Naive thymus-derived CD4-positive, alpha-beta T cell (primary cell): ENCODE results near the gene THAP10. TPM values are rescaled to one million over a fixed set of nuclear protein-coding genes. Genes with fewer than 3 reads are reported as not detected.

ENCODE experiments used
- ATAC-seq: fragments of 150-1000 bp; cut with Tn5 transposase; 2 replicates; pipeline ENCODE4 v1.10.0; 2021; ENCODE audit warnings: mild to moderate bottlenecking, moderate library complexity
- CTCF ChIA-PET: fragments of 350-600 bp; sonication (Branson Sonifier 250); formaldehyde crosslinking; loops from one replicate; lab custom pipeline; 2021; ENCODE audit warnings: antibody characterized with exemption; lab: Charles Lee
- POLR2A ChIA-PET: fragments of 350-600 bp; sonication (Branson Sonifier 250); formaldehyde crosslinking; loops from one replicate; lab custom pipeline; 2021; ENCODE audit warnings: antibody characterized with exemption, inconsistent platforms; lab: Charles Lee
- DNase-seq, 9 donors: peaks; one replicate each; pipeline versions ENCODE4 v3.0.0 to v3.0.0-alpha.2; 2020 to 2022; ENCODE audit warnings: mixed read lengths in 1 of 9
- H3K27ac ChIP-seq: one replicate; pipeline ENCODE4 v1.7.0; 2013; ENCODE audit warnings: mild to moderate bottlenecking, low read depth, low read length, moderate library complexity
- H3K27me3 ChIP-seq, 2 donors: one replicate each; pipeline ENCODE4 v1.7.0; 2013; ENCODE audit warnings: low read length in 2 of 2, mild to moderate bottlenecking in 2 of 2, moderate library complexity in 2 of 2; ENCODE audit not compliant: control insufficient read depth in 2 of 2, insufficient read depth in 2 of 2
- H3K36me3 ChIP-seq, 3 experiments: 1 replicate in 2 of 3; 2 replicates in 1 of 3; pipeline ENCODE4 v1.7.0; 2013; ENCODE audit warnings: low read length in 3 of 3, mild to moderate bottlenecking in 3 of 3, moderate library complexity in 1 of 3; ENCODE audit not compliant: insufficient read depth in 3 of 3, control insufficient read depth in 2 of 3
- H3K4me1 ChIP-seq, 2 donors: one replicate each; pipeline ENCODE4 v1.7.0; 2013; ENCODE audit warnings: low read length in 2 of 2, mild to moderate bottlenecking in 2 of 2, moderate library complexity in 1 of 2; ENCODE audit not compliant: control insufficient read depth in 2 of 2, insufficient read depth in 2 of 2
- H3K4me3 ChIP-seq: 2 replicates; pipeline ENCODE4 v1.7.0; 2013; ENCODE audit warnings: mild to moderate bottlenecking, low read length
- H3K9me3 ChIP-seq, 3 experiments: 1 replicate in 2 of 3; 2 replicates in 1 of 3; pipeline ENCODE4 v1.7.0; 2013; ENCODE audit warnings: low read length in 3 of 3; ENCODE audit not compliant: control insufficient read depth in 2 of 3
- H3K27ac Mint-ChIP-seq, 9 donors: one replicate each; pipeline ENCODE4 v1.8.0; 2020 to 2022; ENCODE audit warnings: mixed read lengths in 9 of 9, mild to moderate bottlenecking in 8 of 9, moderate library complexity in 5 of 9, inconsistent platforms in 2 of 9
- H3K27me3 Mint-ChIP-seq, 5 donors: one replicate each; pipeline ENCODE4 v1.8.0; 2021 to 2022; ENCODE audit warnings: mixed read lengths in 5 of 5, mild to moderate bottlenecking in 1 of 5
- H3K36me3 Mint-ChIP-seq, 5 donors: one replicate each; pipeline ENCODE4 v1.8.0; 2020 to 2022; ENCODE audit warnings: mixed read lengths in 5 of 5, mild to moderate bottlenecking in 3 of 5, inconsistent platforms in 1 of 5
- H3K4me1 Mint-ChIP-seq, 7 donors: one replicate each; pipeline ENCODE4 v1.8.0; 2020 to 2022; ENCODE audit warnings: mixed read lengths in 7 of 7, mild to moderate bottlenecking in 3 of 7, inconsistent platforms in 1 of 7
- H3K4me3 Mint-ChIP-seq, 10 donors: one replicate each; pipeline ENCODE4 v1.8.0; 2020 to 2022; ENCODE audit warnings: mild to moderate bottlenecking in 10 of 10, mixed read lengths in 10 of 10, moderate library complexity in 6 of 10, inconsistent platforms in 2 of 10
- H3K9me3 Mint-ChIP-seq, 11 donors: one replicate each; pipeline ENCODE4 v1.8.0; 2020 to 2022; ENCODE audit warnings: mixed read lengths in 11 of 11, mild to moderate bottlenecking in 4 of 11, inconsistent platforms in 1 of 11, moderate library complexity in 1 of 11
- intact Hi-C, 2 donors: fragments of 100-400 bp; cut with micrococcal nuclease; formaldehyde crosslinking; loops; one replicate each; pipeline ENCODE4 v1.15.1; 2023
- polyA plus RNA-seq, 2 donors: library from polyadenylated mRNA; unstranded; fragments of 300-500 nt; fragmentation: Illumina TruSeq; gene quantifications; one replicate each; pipeline ENCODE4 v1.2.3, GENCODE V29; 2021
- total RNA-seq, 6 experiments: library from RNA in 5 of 6; stranded (reverse) in 5 of 6; gene quantifications; 1 replicate in 5 of 6; 2 replicates in 1 of 6; pipeline ENCODE4 v1.2.3 and lab custom pipeline; 2021 to 2026

The THAP10 gene
- total and polyA plus RNA-seq, 7 experiments from 2014 or later = 0.24 TPM; not detected in 6

DNA sequence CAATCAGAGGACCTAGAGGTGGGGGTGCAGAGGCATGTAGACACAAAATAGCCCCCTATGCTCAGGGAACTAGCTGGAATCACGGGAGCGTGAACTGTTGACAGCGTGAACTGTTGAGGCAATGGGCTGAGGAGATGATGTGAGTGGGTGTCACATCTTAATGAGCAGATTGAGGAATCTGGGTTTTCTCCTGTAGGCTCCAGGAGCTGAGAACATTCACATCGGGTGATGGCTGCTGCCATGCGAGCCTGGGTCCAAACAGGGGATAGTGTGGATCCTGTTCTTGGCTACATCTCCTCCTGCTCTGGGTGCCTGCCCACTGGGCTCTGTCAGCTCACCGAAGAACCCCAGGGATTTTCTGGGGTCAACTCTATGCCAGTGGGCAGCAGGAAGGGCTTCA lies 40.3 kb downstream of the THAP10 start:
- H3K4me3 Mint-ChIP-seq = peak overlapping the region in 1 of 10 donors; percentile 3
- H3K27ac Mint-ChIP-seq = no peak overlapping the region
- ChIA-PET CTCF (interaction anchor here (1.0 kb wide), 1 partner anchor 40 kb away, joined by 3 read pairs; no protein-coding TSS in a partner anchor), POLR2A (no interaction called here)
- H3K4me3 ChIP-seq = no peak overlapping the region
- DNase-seq (no peak), ATAC-seq (no peak)
- no peaks in the 10 kb centered on the region for H3K9me3 ChIP-seq
- no peak overlapping the region for H3K27ac ChIP-seq
- no peaks in the 10 kb centered on the region for H3K9me3 Mint-ChIP-seq
- no peaks in the 10 kb centered on the region for H3K27me3 ChIP-seq
- peaks cover 44 to 78% (median 70%) of the 10 kb centered on the region in 5 donors for H3K27me3 Mint-ChIP-seq
- no peaks in the 10 kb centered on the region for H3K4me1 ChIP-seq
- intact Hi-C loops = no loop called here
- H3K36me3 ChIP-seq = no peaks in the 10 kb centered on the region
- peaks cover 0 to 10% (median 6%) of the 10 kb centered on the region in 7 donors for H3K4me1 Mint-ChIP-seq
- no peaks in the 10 kb centered on the region for H3K36me3 Mint-ChIP-seq

DNA sequence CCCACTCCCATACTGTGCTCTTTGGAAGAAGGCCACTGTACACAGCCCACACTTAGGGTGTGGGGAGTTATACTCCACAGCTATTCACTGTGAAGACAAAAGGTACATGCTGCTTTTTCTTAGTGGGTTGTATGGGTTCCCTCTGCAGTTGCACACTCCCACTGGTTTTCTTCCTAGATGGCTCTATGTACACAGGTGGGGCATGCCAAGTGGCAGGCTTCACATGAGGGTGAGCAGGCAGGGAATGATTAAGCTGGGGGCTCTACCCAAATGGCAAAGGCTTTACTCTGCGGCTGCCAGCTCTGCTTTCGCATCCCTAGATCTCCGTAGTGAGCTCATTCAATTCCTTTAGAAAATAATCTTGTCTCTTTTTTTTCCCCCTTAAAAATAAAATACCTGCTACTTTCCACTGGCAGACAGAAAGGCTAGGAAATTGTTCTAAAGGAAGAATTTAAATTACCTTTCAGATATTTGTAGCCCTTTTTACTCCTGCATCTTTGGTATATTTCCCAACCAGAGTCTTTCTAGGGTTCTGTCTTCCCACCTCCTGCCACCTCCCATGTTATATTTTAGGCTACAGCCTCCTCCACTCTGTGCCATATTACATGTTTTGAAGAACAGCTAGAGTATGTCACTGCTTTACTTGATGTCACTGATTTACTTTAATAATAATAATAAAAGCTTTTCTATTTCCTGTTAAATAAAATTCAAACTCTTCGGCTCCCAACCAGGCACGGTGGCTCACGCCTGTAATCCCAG lies 46.5 kb downstream of the THAP10 start:
- ChIA-PET POLR2A (no interaction called here), CTCF (no interaction called here)
- H3K4me1 ChIP-seq = no peaks in the 10 kb centered on the region
- H3K9me3 Mint-ChIP-seq = peaks cover 0 to 2% (median 0%) of the 10 kb centered on the region in 11 donors
- no peak for DNase-seq
- H3K36me3 Mint-ChIP-seq = no peaks in the 10 kb centered on the region
- H3K9me3 ChIP-seq = no peaks in the 10 kb centered on the region
- H3K27me3 Mint-ChIP-seq = peaks cover 17 to 44% (median 27%) of the 10 kb centered on the region in 5 donors
- intact Hi-C loops = no loop called here
- H3K27ac ChIP-seq = no peak overlapping the region
- ATAC-seq = no peak
- H3K4me1 Mint-ChIP-seq = no peaks in the 10 kb centered on the region
- no peak overlapping the region for H3K27ac Mint-ChIP-seq
- no peaks in the 10 kb centered on the region for H3K36me3 ChIP-seq
- no peak overlapping the region for H3K4me3 ChIP-seq
- no peak overlapping the region for H3K4me3 Mint-ChIP-seq
- H3K27me3 ChIP-seq = no peaks in the 10 kb centered on the region

GRCh38 chr15:70837476-70837875 lies 54.8 kb downstream of the THAP10 start:
- no peaks in the 10 kb centered on the region for H3K36me3 ChIP-seq
- POLR2A ChIA-PET = no interaction called here
- H3K27ac ChIP-seq = no peak overlapping the region

DNA sequence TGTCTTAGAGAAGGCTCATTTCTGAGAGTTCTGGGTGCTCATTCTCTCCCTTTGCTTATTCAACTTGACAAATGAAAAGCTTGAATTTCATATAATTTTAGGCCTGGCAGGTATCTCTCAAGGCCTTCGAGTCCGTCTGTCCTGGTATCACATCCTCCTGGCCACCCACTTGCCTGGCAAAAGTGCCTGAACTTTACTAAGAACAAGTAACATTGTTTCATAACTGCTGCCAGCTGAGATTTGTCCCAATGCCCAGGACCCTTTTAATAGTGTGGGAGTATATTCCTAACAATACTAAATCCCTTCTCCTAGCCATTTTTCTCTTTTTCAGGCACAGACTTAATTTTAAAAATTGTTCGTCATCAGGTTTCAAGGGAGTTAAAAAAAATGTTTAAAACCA lies 56.4 kb downstream of the THAP10 start:
- Mint-ChIP-seq H3K27me3 (peaks cover 5 to 15% (median 6%) of the 10 kb centered on the region in 5 donors), H3K4me1 (no peaks in the 10 kb centered on the region), H3K27ac (no peak overlapping the region), H3K9me3 (no peaks in the 10 kb centered on the region), H3K4me3 (no peak overlapping the region), H3K36me3 (no peaks in the 10 kb centered on the region)
- no peak for ATAC-seq
- no peak overlapping the region for H3K27ac ChIP-seq
- no peaks in the 10 kb centered on the region for H3K4me1 ChIP-seq
- H3K27me3 ChIP-seq = no peaks in the 10 kb centered on the region
- POLR2A ChIA-PET = no interaction called here
- H3K9me3 ChIP-seq = no peaks in the 10 kb centered on the region
- no peaks in the 10 kb centered on the region for H3K36me3 ChIP-seq
- H3K4me3 ChIP-seq = no peak overlapping the region
- no peak for DNase-seq
- intact Hi-C loops = no loop called here
- CTCF ChIA-PET = no interaction called here

More at GRCh38 chr15:70837476-70837875, 54.8 kb downstream of the THAP10 start:
- no peak overlapping the region for H3K27ac Mint-ChIP-seq
- Histone ChIP-seq H3K27me3 (no peaks in the 10 kb centered on the region), H3K9me3 (no peaks in the 10 kb centered on the region), H3K4me3 (no peak overlapping the region), H3K4me1 (no peaks in the 10 kb centered on the region)
- intact Hi-C loops = no loop called here
- H3K9me3 Mint-ChIP-seq = peaks cover 0 to 2% (median 0%) of the 10 kb centered on the region in 11 donors
- DNase-seq (no peak), ATAC-seq (no peak)
- peaks cover 5 to 16% (median 6%) of the 10 kb centered on the region in 5 donors for H3K27me3 Mint-ChIP-seq
- H3K36me3 Mint-ChIP-seq = no peaks in the 10 kb centered on the region
- H3K4me3 Mint-ChIP-seq = no peak overlapping the region
- no peaks in the 10 kb centered on the region for H3K4me1 Mint-ChIP-seq
- CTCF ChIA-PET = no interaction called here

DNA sequence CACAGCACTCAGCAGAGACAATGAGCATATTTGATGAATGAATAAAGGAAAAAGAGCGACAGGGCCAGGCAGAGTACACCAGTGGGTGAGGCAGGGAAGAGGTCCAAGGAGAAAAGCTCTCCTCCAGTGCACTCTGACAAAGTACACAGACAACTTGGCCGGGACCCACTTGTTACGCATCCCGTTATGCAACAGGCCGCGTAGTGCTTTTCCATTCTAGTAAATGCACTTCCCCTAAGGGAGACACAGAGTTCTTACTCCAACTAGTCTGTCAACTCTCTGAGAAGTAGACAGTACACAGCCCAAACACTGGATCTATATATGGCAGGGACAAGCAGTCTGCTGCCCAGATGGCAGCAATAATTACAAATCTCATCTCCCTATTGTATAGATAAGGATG lies 56.8 kb downstream of the THAP10 start:
- intact Hi-C loops = no loop called here
- no peak overlapping the region for H3K4me3 ChIP-seq
- peaks cover 5 to 19% (median 6%) of the 10 kb centered on the region in 5 donors for H3K27me3 Mint-ChIP-seq
- H3K36me3 Mint-ChIP-seq = no peaks in the 10 kb centered on the region
- no peaks in the 10 kb centered on the region for H3K4me1 Mint-ChIP-seq
- no peak for ATAC-seq
- H3K4me3 Mint-ChIP-seq = no peak overlapping the region
- H3K4me1 ChIP-seq = no peaks in the 10 kb centered on the region
- no peaks in the 10 kb centered on the region for H3K27me3 ChIP-seq
- POLR2A ChIA-PET = no interaction called here
- H3K9me3 Mint-ChIP-seq = no peaks in the 10 kb centered on the region
- DNase-seq = no peak
- no peaks in the 10 kb centered on the region for H3K36me3 ChIP-seq
- no peaks in the 10 kb centered on the region for H3K9me3 ChIP-seq
- H3K27ac ChIP-seq = no peak overlapping the region
- no peak overlapping the region for H3K27ac Mint-ChIP-seq
- CTCF ChIA-PET = no interaction called here

DNA sequence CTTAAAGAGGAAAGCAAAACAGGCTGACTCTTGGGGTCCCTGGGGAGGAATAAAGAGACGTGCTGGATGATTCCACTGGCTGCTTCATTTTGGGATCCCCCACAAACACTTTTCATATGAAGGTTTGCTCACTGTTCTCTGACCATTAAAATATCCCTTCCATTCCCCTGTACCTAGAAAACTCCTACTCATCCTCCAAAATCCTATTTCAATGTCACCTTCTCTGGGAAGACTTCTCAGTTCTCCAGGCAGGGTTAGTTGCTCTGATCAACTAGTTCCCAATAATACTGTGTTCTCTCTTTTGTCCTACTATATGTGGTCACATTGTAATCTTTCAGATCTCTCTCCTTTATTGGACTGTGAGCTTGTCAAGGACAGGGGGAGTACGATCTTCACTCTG lies 57.2 kb downstream of the THAP10 start:
- Histone ChIP-seq H3K4me1 (no peaks in the 10 kb centered on the region), H3K36me3 (no peaks in the 10 kb centered on the region), H3K27ac (no peak overlapping the region), H3K27me3 (no peaks in the 10 kb centered on the region), H3K4me3 (no peak overlapping the region), H3K9me3 (no peaks in the 10 kb centered on the region)
- no peaks in the 10 kb centered on the region for H3K9me3 Mint-ChIP-seq
- H3K36me3 Mint-ChIP-seq = no peaks in the 10 kb centered on the region
- H3K4me1 Mint-ChIP-seq = no peaks in the 10 kb centered on the region
- no peak overlapping the region for H3K27ac Mint-ChIP-seq
- peaks cover 5 to 23% (median 6%) of the 10 kb centered on the region in 5 donors for H3K27me3 Mint-ChIP-seq
- ATAC-seq (no peak), DNase-seq (no peak)
- no peak overlapping the region for H3K4me3 Mint-ChIP-seq
- POLR2A ChIA-PET = no interaction called here
- CTCF ChIA-PET = no interaction called here
- intact Hi-C loops = no loop called here
